ENCODE measurements around the gene TMEM43. TPM values are rescaled to one million over a fixed set of nuclear protein-coding genes. Genes with fewer than 3 reads are reported as not detected.

The TMEM43 gene
- polyA plus RNA-seq, 3 donors, result 55.4 to 69.7 (median 66.7) TPM

GRCh38 chr3:14138878-14139655 is 14.2 kb downstream of the TMEM43 start:
- WGBS (ENCODE audit: insufficient coverage), result 96% methylated on average over 12 of the region's 14 CpGs
- no peak overlapping the region for H3K9ac ChIP-seq (ENCODE audit: insufficient read depth, low read length, poor library complexity, severe bottlenecking)
- H3K79me2 ChIP-seq (ENCODE audit: insufficient read depth, low read length), result no peaks in the 10 kb centered on the region
- no peaks in the 10 kb centered on the region for H3K9me3 ChIP-seq (replicated peaks in 1 of 2; ENCODE audit: control insufficient read depth in 1 of 2, insufficient read depth in 1 of 2, low read length in 2 of 2)
- no peaks in the 10 kb centered on the region for H3K27me3 ChIP-seq (ENCODE audit: control insufficient read depth in 2 of 2, insufficient read depth in 2 of 2, low read length in 2 of 2)
- DNase-seq, result no peak
- H3K27ac Mint-ChIP-seq, result peak overlapping the region in 4 of 7 donors; percentile 47 to 81 (median 72)
- H4K20me1 ChIP-seq (ENCODE audit: insufficient read depth, low read length), result no peaks in the 10 kb centered on the region
- no peak for TF ChIP-seq CTCF (IDR thresholded peaks at IDR 0.05)
- H3K4me2 ChIP-seq (replicated peaks; ENCODE audit: extremely low read depth, low read length, poor library complexity, severe bottlenecking), result no peak overlapping the region
- peak overlapping the region in 1 of 2 donors; percentile 37 for H3K27ac ChIP-seq (ENCODE audit: low read depth in 1 of 2, low read length in 2 of 2)
- H3K36me3 Mint-ChIP-seq, result peaks cover 72 to 76% of the 10 kb centered on the region in 2 donors
- no peaks in the 10 kb centered on the region for H3K9me3 Mint-ChIP-seq
- no peak overlapping the region for H3K4me3 Mint-ChIP-seq
- H3K4me1 ChIP-seq (ENCODE audit: control insufficient read depth in 1 of 2, insufficient read depth in 2 of 2, low read length in 2 of 2), result peaks cover 9 to 16% of the 10 kb centered on the region in 2 donors
- H2AFZ ChIP-seq (ENCODE audit: insufficient read depth, low read depth, low read length, poor library complexity, severe bottlenecking), result no peak overlapping the region
- peaks cover 71 to 86% of the 10 kb centered on the region in 2 donors for H3K36me3 ChIP-seq (replicated peaks in 1 of 2; ENCODE audit: control insufficient read depth in 1 of 2, insufficient read depth in 2 of 2, low read length in 2 of 2)
- H3K27me3 Mint-ChIP-seq (ENCODE audit: low read depth in 3 of 3), result peaks cover 0 to 3% (median 3%) of the 10 kb centered on the region in 3 donors
- no peak overlapping the region for H3K4me3 ChIP-seq (replicated peaks in 1 of 3; ENCODE audit: low read depth in 2 of 3, low read length in 3 of 3)
- peaks cover 16% of the 10 kb centered on the region for H3K4me1 Mint-ChIP-seq
- intact Hi-C loops (cut with micrococcal nuclease), result no loop called here

GRCh38 chr3:14139771-14140170 is 14.9 kb downstream of the TMEM43 start:
- H3K36me3 Mint-ChIP-seq, result peaks cover 66 to 69% of the 10 kb centered on the region in 2 donors
- no peak overlapping the region for H3K9ac ChIP-seq (ENCODE audit: insufficient read depth, low read length, poor library complexity, severe bottlenecking)
- H3K36me3 ChIP-seq (replicated peaks in 1 of 2; ENCODE audit: control insufficient read depth in 1 of 2, insufficient read depth in 2 of 2, low read length in 2 of 2), result peaks cover 64 to 79% of the 10 kb centered on the region in 2 donors
- H3K27me3 Mint-ChIP-seq (ENCODE audit: low read depth in 3 of 3), result peaks cover 0 to 3% (median 3%) of the 10 kb centered on the region in 3 donors
- H3K27me3 ChIP-seq (ENCODE audit: control insufficient read depth in 2 of 2, insufficient read depth in 2 of 2, low read length in 2 of 2), result no peaks in the 10 kb centered on the region
- H3K4me2 ChIP-seq (replicated peaks; ENCODE audit: extremely low read depth, low read length, poor library complexity, severe bottlenecking), result no peak overlapping the region
- no peak overlapping the region for H3K27ac ChIP-seq (ENCODE audit: low read depth in 1 of 2, low read length in 2 of 2)
- no peak for TF ChIP-seq CTCF (IDR thresholded peaks at IDR 0.05)
- intact Hi-C loops (cut with micrococcal nuclease), result loop anchor here in 1 of 2 donors (5.0 kb wide), 1 partner anchor 38 kb away; the partner anchor contains the start of genes LSM3 and XPC
- no peaks in the 10 kb centered on the region for H3K79me2 ChIP-seq (ENCODE audit: insufficient read depth, low read length)
- no peak overlapping the region for H3K4me3 ChIP-seq (replicated peaks in 1 of 3; ENCODE audit: low read depth in 2 of 3, low read length in 3 of 3)
- H3K27ac Mint-ChIP-seq, result peak overlapping the region in 4 of 7 donors; percentile 9 to 81 (median 47)
- no peaks in the 10 kb centered on the region for H3K9me3 Mint-ChIP-seq
- H3K9me3 ChIP-seq (replicated peaks in 1 of 2; ENCODE audit: control insufficient read depth in 1 of 2, insufficient read depth in 1 of 2, low read length in 2 of 2), result no peaks in the 10 kb centered on the region
- H2AFZ ChIP-seq (ENCODE audit: insufficient read depth, low read depth, low read length, poor library complexity, severe bottlenecking), result no peak overlapping the region
- DNase-seq, result no peak
- H3K4me1 Mint-ChIP-seq, result peaks cover 21% of the 10 kb centered on the region
- no peaks in the 10 kb centered on the region for H4K20me1 ChIP-seq (ENCODE audit: insufficient read depth, low read length)
- 75% methylated on average over 2 of the region's 5 CpGs for WGBS (ENCODE audit: insufficient coverage)
- H3K4me1 ChIP-seq (ENCODE audit: control insufficient read depth in 1 of 2, insufficient read depth in 2 of 2, low read length in 2 of 2), result peaks cover 14 to 21% of the 10 kb centered on the region in 2 donors
- H3K4me3 Mint-ChIP-seq, result no peak overlapping the region

Data from CD14-positive monocyte (primary cell).